Endothelial cell of umbilical vein (primary cell): ENCODE results near the gene ARHGAP27. TPM values are rescaled to one million over a fixed set of nuclear protein-coding genes. Genes with fewer than 3 reads are reported as not detected.

Experiments
- BruUV-seq: library from RNA; stranded (reverse); fragments of 400-500 nt; replicated peaks from 2 replicates; lab custom pipeline; 2021; lab: Mats Ljungman, UMichigan
- CTCF ChIA-PET: fragments of 300-600, 350-600 bp; sonication (Branson Sonifier 250); formaldehyde crosslinking; loops from one replicate; lab custom pipeline; 2021; ENCODE audit warnings: antibody characterized with exemption, inconsistent platforms; lab: Charles Lee
- POLR2A ChIA-PET: fragments of 300-600, 350-600 bp; sonication (Branson Sonifier 250); formaldehyde crosslinking; loops from one replicate; lab custom pipeline; 2021; ENCODE audit warnings: antibody characterized with exemption, inconsistent platforms; lab: Charles Lee
- DNase-seq: peaks from one replicate; pipeline ENCODE4 v3.0.0-alpha.2; 2011; ENCODE audit warnings: low read depth, low spot score
- FAIRE-seq: peaks from 2 replicates; lab custom pipeline; 2011; peaks lifted over from hg19 to GRCh38; lab: Jason Lieb, UNC
- H2AFZ ChIP-seq: 2 replicates; pipeline ENCODE4 v1.6.0; 2012; ENCODE audit warnings: low read depth, low read length, control low read depth, inconsistent platforms
- H3K27ac ChIP-seq: 2 replicates; pipeline ENCODE4 v1.5.1; 2011; ENCODE audit warnings: low read depth, mild to moderate bottlenecking, control low read depth, low read length, moderate library complexity; ENCODE audit not compliant: insufficient read depth
- H3K27me3 ChIP-seq, 2 experiments: 2 replicates each; pipeline versions ENCODE4 v1.6.0 to v1.6.1; 2011; ENCODE audit warnings: low read length in 2 of 2, mixed read lengths in 1 of 2; ENCODE audit not compliant: control insufficient read depth in 2 of 2, insufficient read depth in 2 of 2
- H3K36me3 ChIP-seq, 2 experiments: 2 replicates in 1 of 2; 3 replicates in 1 of 2; pipeline ENCODE4 v1.5.1; 2011; ENCODE audit warnings: low read length in 2 of 2, mild to moderate bottlenecking in 1 of 2, moderate library complexity in 1 of 2; ENCODE audit not compliant: control insufficient read depth in 2 of 2, insufficient read depth in 2 of 2; ENCODE audit errors: extremely low read depth in 1 of 2
- H3K4me1 ChIP-seq: 3 replicates; pipeline ENCODE4 v1.5.1; 2011; ENCODE audit warnings: mild to moderate bottlenecking, low read length; ENCODE audit not compliant: control insufficient read depth, insufficient read depth; ENCODE audit errors: extremely low read depth
- H3K4me2 ChIP-seq: 2 replicates; pipeline ENCODE4 v1.6.1; 2011; ENCODE audit warnings: low read length, control low read depth, mixed read lengths; ENCODE audit not compliant: insufficient read depth
- H3K4me3 ChIP-seq, 3 experiments: fragments of 200-600 bp in 1 of 3; sonication (generic), shearing (Covaris generic) in 1 of 3; replicated peaks in 1 of 3; 2 replicates each; pipeline ENCODE4 v1.5.1; 2011 to 2016; ENCODE audit warnings: control low read depth in 3 of 3, low read length in 3 of 3, mild to moderate bottlenecking in 2 of 3, inconsistent platforms in 1 of 3, low read depth in 1 of 3, moderate library complexity in 1 of 3; ENCODE audit not compliant: insufficient read depth in 1 of 3
- H3K79me2 ChIP-seq: 2 replicates; pipeline ENCODE4 v1.6.0; 2012; ENCODE audit warnings: low read length, inconsistent platforms; ENCODE audit not compliant: control insufficient read depth, insufficient read depth
- H3K9ac ChIP-seq: replicated peaks from 2 replicates; pipeline ENCODE3; 2011; ENCODE audit warnings: low read length, control low read depth; ENCODE audit not compliant: insufficient read depth; ENCODE audit errors: extremely low read depth
- H3K9me1 ChIP-seq: replicated peaks from 3 replicates; pipeline ENCODE4 v1.6.0; 2011; ENCODE audit warnings: mild to moderate bottlenecking, low read length; ENCODE audit not compliant: control insufficient read depth, insufficient read depth; ENCODE audit errors: extremely low read depth
- H3K9me3 ChIP-seq: replicated peaks from 2 replicates; pipeline ENCODE4 v1.5.1; 2012; ENCODE audit warnings: low read length, inconsistent platforms; ENCODE audit not compliant: control insufficient read depth, insufficient read depth
- H4K20me1 ChIP-seq: replicated peaks from 2 replicates; pipeline ENCODE3; 2011; ENCODE audit warnings: mild to moderate bottlenecking, low read length; ENCODE audit not compliant: control insufficient read depth, insufficient read depth; ENCODE audit errors: extremely low read depth
- CTCF ChIP-seq, 2 donors: IDR thresholded peaks; 1 replicate in 1 of 2; 2 replicates in 1 of 2; pipeline ENCODE4 v1.5.1; 2011; ENCODE audit warnings: low read length in 2 of 2, mild to moderate bottlenecking in 2 of 2, moderate library complexity in 2 of 2, control low read depth in 1 of 2, inconsistent platforms in 1 of 2, low read depth in 1 of 2; ENCODE audit not compliant: insufficient read depth in 1 of 2; ENCODE audit errors: extremely low read depth in 1 of 2
- EZH2 ChIP-seq: IDR thresholded peaks from 2 replicates; pipeline ENCODE4 v1.6.1; 2012; ENCODE audit warnings: borderline replicate concordance, low read depth, mild to moderate bottlenecking, moderate library complexity, low read length, inconsistent platforms; ENCODE audit not compliant: severe bottlenecking
- FOS ChIP-seq: IDR thresholded peaks from 2 replicates; pipeline ENCODE4 v1.6.1; 2011; ENCODE audit warnings: mild to moderate bottlenecking, low read length, moderate library complexity, borderline replicate concordance; ENCODE audit not compliant: insufficient read depth
- GATA2 ChIP-seq: IDR thresholded peaks from 2 replicates; pipeline ENCODE4 v1.7.0; 2011; ENCODE audit warnings: low read depth, mild to moderate bottlenecking, moderate library complexity, mixed read lengths, low read length; ENCODE audit not compliant: insufficient read length, insufficient read depth
- JUN ChIP-seq: IDR thresholded peaks from 2 replicates; pipeline ENCODE4 v1.6.1; 2011; ENCODE audit warnings: borderline replicate concordance, low read depth; ENCODE audit not compliant: insufficient read length, insufficient read depth
- MAX ChIP-seq: IDR thresholded peaks from 2 replicates; pipeline ENCODE4 v1.6.1; 2011; ENCODE audit not compliant: insufficient read depth, insufficient read length
- MYC ChIP-seq: IDR thresholded peaks from one replicate; pipeline ENCODE4 v1.6.1; 2011; ENCODE audit warnings: mild to moderate bottlenecking, low read depth, low read length
- POLR2A ChIP-seq: IDR thresholded peaks from 2 replicates; pipeline ENCODE4 v1.6.1; 2012; ENCODE audit warnings: low read depth, mild to moderate bottlenecking, control low read depth, low read length
- POLR2AphosphoS5 ChIP-seq: IDR thresholded peaks from 2 replicates; pipeline ENCODE4 v1.6.1; 2012; ENCODE audit warnings: low read depth, mild to moderate bottlenecking, control low read depth, low read length, moderate library complexity; ENCODE audit not compliant: insufficient read depth
- dilution Hi-C: fragments of 300-500 bp; cut with MboI; formaldehyde crosslinking; loops from one replicate; pipeline ENCODE4 v1.15.0; 2019; ENCODE audit warnings: low sequenced_read_pairs; ENCODE audit not compliant: extremely low pct_ligation_motif_present
- intact Hi-C: fragments of 100-400 bp; cut with micrococcal nuclease; formaldehyde crosslinking; loops from one replicate; pipeline ENCODE4 v1.10.0; 2022
- polyA plus RNA-seq, 4 experiments: library from polyadenylated mRNA; depleted of rRNA in 3 of 4; stranded (reverse) in 3 of 4; unstranded in 1 of 4; fragments of >200 nt; gene quantifications; 2 replicates each; pipeline versions ENCODE4 v1.2.1 to v1.2.3, GENCODE V29; 2011 to 2012; ENCODE audit warnings: missing spikeins in 1 of 4
- total RNA-seq: library from RNA; stranded (reverse); gene quantifications from 2 replicates; pipeline ENCODE4 v1.2.3, GENCODE V29; 2021

ARHGAP27 gene
- total and polyA plus RNA-seq, 2 donors (not counting 3 experiments of a cell fraction or from before 2014, with no cell fraction given): 21.0 to 47.0 TPM

GRCh38 chr17:45398800-45399199, 33.9 kb downstream of the ARHGAP27 start:
- CTCF ChIA-PET: interaction anchor here (0.9 to 1.0 kb wide), 2 partner anchors 14 to 433 kb away, joined by 3 read pairs; no protein-coding TSS in a partner anchor
- Histone ChIP-seq H3K27me3 (no peaks in the 10 kb centered on the region), H3K9me3 (no peaks in the 10 kb centered on the region), H3K79me2 (no peaks in the 10 kb centered on the region), H4K20me1 (no peaks in the 10 kb centered on the region), H3K36me3 (peaks cover 0 to 23% of the 10 kb centered on the region in 2 experiments), H3K9me1 (no peaks in the 10 kb centered on the region), H3K9ac (no peak overlapping the region), H3K27ac (no peak overlapping the region), H2AFZ (no peak overlapping the region), H3K4me3 (no peak overlapping the region), H3K4me2 (no peak overlapping the region), H3K4me1 (no peaks in the 10 kb centered on the region)
- FAIRE-seq (no peak), DNase-seq (no peak)
- TF ChIP-seq MAX (no peak), CTCF (IDR thresholded peaks at IDR 0.05; ENCODE audit: extremely low read depth in 1 of 2, insufficient read depth in 1 of 2, low read depth in 1 of 2, low read length in 2 of 2) (no peak), POLR2A (no peak), POLR2AphosphoS5 (no peak), MYC (no peak), FOS (no peak), EZH2 (no peak), JUN (no peak), GATA2 (no peak)
- POLR2A ChIA-PET: no interaction called here
- intact Hi-C loops (loop anchor here (10.0 kb wide), 1 partner anchor 436 kb away; no protein-coding TSS in a partner anchor), dilution Hi-C loops (no loop called here)
- BruUV-seq: no TSS peak
